GM21619 (cell line): Measurements from ENCODE around the gene SSC4D.
A peak's percentile ranks its signal among the peaks of the same experiment; 100 is the strongest.
"Not testable (repeated sequence)": the region's sequence is repeated elsewhere in the genome, so short reads cannot be mapped to it uniquely, and the experiment has no call there.

Experiments used
- ATAC-seq: cut with Tn5 transposase; IDR thresholded peaks from one replicate; pipeline ENCODE4 v1.9.1; 2021; ENCODE audit not compliant: unreplicated experiment

The SSC4D gene

GRCh38 chr7:76409537-76409936 is at the start of gene SSC4D:
TSS of gene SSC4D (minus strand) at chr7:76409697. CDS start at chr7:76404439, 5,258 bp downstream.
- ATAC-seq: no peak

- ATAC-seq: not testable (repeated sequence)
These were observed 49.0 kb upstream of the SSC4D start for GRCh38 chr7:76458504-76458903.

GRCh38 chr7:76457017-76457416 is 47.5 kb upstream of the SSC4D start:
- not testable (repeated sequence) for ATAC-seq

DNA sequence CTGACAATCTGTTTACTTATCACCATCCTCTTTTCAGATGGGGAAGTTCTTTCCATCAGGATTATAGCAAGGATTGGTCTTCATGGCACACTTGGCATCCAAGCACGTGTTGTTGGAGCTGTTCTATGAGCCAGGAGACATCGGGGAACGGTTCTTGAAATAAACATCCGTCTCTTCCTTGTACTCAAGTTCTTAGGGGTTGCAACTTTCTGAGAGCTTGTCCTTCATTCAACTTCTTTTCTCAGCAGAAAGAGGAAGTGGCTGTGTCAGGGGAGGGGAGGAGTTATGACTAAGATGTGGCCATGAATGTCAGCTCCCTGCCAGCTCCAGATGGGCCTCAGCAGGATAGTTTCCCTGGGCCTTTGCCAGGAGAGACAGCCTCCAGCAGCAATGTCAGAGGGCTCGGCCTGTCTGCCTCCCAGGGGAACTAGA is 36.1 kb upstream of the SSC4D start:
- ATAC-seq: peak; percentile 74

GRCh38 chr7:76443846-76444245 is 34.3 kb upstream of the SSC4D start:
- not testable (repeated sequence) for ATAC-seq

GRCh38 chr7:76442664-76443446 is 33.4 kb upstream of the SSC4D start:
- not testable (repeated sequence) for ATAC-seq

DNA sequence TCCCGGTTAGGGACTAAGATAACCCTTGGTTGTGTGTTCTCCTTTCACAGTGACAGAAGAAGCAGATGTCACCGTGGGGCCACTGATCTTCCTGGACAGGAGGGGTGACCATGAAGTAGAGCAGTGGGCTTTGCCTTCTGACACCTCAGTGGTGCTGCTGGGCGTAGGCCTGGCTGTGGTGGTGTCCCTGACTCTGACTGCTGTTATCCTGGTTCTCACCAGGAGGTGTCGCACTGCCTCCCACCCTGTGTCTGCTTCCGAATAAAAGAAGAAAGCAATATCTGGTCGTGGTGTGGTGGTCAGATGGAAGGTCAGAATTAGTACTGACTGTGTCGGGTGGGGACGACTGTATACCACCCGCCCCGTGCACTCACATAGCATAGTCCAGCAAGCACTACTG is 32.3 kb upstream of the SSC4D start:
- peak; percentile 36 for ATAC-seq

DNA sequence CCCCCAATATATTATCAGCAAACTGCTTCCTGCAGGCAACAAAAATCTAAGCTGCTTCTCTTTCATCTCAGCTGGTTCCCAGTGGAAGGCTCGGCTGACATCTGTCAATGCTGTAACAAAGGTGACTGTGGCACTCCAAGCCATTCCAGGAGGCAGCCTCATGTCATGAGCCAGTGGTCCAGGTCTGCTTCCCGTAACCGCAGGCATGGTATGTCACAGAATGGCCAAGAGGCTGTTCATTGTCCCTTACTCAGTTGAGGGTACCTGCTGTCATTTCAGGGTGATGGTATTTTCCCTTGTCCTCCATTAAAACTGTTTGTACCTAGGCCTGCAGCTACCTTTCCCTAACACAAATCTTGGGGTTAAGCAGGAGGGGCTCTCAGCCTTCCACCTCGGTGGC is 30.9 kb upstream of the SSC4D start:
- ATAC-seq: not testable (repeated sequence)

DNA sequence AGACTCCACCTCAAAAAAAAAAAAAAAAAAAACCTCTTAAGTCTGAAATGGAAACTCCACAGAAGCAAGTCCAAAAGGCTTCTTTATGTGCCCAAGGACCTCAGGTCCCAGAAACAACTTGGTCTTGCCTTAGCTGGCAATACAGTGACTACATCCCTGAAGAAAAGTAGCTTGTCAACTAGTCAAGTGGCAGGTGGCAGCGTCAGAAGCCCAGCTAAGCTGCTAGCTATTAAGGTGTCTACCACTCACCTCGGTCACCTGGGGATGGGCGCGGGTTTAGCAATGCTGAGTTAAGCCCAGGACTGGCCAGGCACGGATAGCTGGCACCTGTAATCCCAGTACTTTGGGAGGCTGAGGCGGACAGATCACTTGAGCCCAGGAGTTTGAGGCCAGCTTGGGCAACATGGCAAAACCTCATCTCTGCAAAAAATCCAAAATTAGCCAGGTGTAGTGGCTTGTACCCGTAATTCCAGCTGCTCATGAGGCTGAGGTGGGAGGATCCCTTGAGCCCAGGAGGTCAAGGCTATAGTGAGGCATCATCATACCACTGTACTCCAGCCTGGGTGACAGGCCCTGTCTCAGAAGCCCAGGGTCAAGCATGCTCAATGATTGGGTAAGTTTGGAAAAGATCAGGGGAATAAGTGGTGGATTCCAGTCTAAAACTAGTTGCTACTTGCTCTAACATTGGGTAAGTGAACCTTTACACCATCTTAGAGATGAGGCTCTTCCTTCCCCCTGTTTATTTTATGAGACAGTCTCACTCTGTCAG is 29.8 kb upstream of the SSC4D start:
- ATAC-seq: not testable (repeated sequence)

DNA sequence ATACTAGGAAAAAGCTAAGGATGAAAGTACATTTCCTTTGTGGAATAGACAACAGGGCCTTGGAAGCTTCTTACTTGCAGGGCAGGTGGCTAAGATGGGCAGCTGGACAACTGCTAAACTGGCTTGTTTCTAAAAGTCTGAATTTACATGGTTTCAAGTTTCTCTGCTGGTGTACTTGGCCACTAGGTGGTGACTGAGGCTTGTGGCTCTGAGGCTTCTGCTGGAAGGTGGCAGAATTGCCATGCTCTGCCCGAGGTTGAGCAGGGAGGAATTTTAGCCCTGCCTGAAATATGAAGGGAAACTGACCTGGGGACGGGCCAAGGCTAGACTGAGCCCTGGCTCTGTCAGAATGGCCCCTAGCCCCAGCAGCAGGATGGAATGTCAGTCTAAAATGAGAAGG is 28.4 kb upstream of the SSC4D start:
- peak; percentile 59 for ATAC-seq

GRCh38 chr7:76430836-76431235 is 21.3 kb upstream of the SSC4D start:
- ATAC-seq: no peak

GRCh38 chr7:76430211-76430610 is 20.7 kb upstream of the SSC4D start:
- ATAC-seq: no peak

- no peak for ATAC-seq
These were observed 19.6 kb upstream of the SSC4D start for GRCh38 chr7:76428868-76429805.

DNA sequence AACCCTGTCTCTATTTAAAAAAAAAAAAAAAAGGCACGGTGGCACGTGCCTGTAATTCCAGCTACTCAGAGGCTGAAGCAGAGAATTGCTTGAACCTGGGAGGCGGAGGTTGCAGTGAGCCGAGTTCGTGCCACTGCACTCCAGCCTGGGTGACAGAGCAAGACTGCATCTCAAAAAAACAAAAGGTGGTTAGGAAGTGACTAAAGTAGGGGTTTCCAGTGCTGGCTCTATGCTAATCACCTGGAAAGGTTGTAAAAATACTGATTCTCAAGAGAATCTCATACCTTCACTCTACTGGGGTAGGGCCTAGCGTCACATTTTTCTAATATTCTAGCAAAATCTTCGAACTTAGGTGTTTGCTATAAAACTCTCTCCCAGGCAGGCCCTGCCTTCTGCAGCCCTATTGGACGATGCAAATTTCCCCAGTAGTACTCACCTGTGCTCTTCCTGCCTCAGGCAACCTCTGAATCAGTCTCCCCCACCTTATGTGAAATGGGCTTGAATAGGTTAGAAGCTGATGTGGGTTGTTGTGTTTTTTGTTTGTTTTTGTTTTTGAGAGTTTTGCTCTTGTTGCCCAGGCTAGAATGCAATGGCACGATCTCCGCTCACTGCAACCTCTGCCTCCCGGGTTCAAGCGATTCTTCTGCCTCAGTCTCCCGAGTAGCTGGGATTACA is 18.8 kb upstream of the SSC4D start:
- no peak for ATAC-seq

- no peak for ATAC-seq
These were observed 18.1 kb upstream of the SSC4D start for GRCh38 chr7:76427635-76428034.

DNA sequence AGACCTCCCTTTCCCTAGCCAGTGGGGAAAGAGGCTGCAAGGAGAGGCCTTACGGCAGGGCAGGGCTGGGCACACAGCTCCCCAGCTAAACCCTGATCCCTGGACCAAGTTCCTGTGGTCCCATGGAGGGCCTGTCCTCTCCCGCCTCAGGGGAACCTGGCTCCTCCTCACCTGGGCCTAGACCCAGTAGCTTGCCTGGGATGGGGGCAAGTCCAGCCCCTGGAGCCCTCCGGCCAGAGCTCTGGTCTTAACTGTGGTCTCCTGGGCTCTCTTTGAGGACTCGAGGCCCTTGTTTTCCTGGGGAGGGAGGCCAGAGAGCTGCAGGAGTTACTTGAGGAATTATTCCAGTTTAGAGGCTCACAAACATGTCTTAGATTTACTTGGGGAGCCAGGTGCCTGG is 16.7 kb upstream of the SSC4D start:
- ATAC-seq: no peak

DNA sequence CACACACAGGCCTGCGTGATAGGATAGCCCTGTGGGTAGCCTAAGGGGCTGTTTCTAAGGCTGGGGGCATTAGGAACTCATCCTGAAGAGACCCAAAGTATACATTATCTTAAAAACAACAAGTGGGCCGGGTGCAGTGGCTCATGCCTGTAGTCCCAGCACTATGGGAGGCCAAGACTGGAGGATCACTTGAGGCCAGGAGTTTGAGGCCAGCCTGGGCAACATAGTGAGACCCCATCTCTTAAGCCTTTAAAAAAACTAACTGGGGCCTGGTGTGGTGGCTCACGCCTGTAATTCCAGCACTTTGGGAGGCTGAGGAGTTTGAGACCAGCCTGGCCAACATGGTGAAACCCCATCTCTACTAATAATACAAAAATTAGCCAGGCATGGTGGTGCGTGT is 16.1 kb upstream of the SSC4D start:
- ATAC-seq: not testable (repeated sequence)

GRCh38 chr7:76425156-76425555 is 15.7 kb upstream of the SSC4D start:
- ATAC-seq: no peak

GRCh38 chr7:76424413-76425111 is 15.1 kb upstream of the SSC4D start, which contains the start of gene ZP3:
TSS of gene ZP3 (plus strand) at chr7:76424950. CDS start at chr7:76424965, 15 bp downstream.
- ATAC-seq: peak; percentile 57
